COLO668 (cell line): Measurements from ENCODE around the gene NPIPB8.
"Not testable (repeated sequence)": the region's sequence is repeated elsewhere in the genome, so short reads cannot be mapped to it uniquely, and the experiment has no call there.

Source experiments
- DNase-seq: peaks from one replicate; lab custom pipeline; 2025; ENCODE audit not compliant: unreplicated experiment; lab: John Stamatoyannopoulos, UW

NPIPB8 gene

DNA sequence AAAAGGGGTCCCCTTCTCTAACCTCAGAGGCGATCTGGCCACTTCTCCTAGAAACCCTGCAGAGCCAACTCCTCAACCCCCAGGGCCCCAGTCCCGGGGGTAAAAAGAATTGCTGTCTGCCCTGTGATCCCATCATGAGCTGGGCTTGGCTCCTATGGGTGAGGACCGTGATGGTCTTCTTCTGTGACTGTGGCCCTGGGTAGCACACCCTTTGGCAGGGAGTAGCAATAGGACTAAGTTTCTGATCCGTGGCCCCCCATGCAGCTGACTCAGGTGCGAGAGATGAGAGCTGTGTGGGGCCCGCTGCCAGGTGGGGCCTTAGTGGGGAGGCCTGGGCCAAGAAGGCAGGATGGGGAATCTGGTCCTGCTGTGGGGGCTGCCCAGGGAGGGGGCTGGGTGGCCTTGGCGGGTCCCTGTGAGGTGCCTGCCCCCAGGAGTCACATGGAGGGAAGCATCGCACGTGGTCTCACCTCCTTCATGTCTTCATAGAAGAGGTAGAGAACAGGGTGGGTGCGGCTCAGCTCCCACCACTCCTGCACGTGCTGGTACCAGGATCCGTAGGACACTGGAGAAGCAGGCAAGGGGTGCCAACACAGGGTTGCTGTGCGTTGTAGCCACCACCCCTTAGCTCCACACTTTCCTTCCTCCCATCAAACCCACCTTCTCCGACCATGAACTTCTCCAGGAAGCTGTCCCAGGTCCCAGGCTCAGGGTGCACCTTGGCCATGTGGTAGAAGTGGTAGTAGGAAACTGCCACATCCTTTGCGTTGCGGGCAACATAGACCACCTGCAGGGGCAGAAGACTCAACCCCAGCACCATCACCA is 31.4 kb upstream of the NPIPB8 start:
- DNase-seq: no peak

DNA sequence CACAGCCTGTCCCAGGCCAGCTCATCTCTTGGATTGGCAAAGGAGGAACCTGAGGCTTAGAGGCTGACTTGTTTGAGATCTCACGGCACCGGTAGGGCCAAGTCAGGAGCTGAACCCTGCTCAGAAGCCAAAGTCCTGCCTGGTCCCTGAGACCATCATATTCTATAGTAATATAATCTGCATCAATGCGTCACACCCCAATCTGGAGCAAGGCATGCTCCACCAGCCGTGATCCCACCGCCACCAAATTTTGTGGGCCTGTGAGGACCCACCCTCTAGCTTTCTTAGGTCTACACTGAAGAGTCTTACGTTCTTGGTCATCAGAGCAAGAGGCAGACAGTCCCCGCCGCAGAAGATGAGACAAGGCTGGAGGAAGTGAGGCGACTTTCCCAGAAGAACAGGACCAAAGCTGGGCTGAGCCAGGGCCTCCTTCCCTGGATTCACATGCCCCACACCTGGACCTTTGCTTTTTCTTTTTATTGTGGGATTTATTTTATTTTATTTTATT is 30.7 kb upstream of the NPIPB8 start:
- DNase-seq: no peak

- not testable (repeated sequence) for DNase-seq
These were observed 30.0 kb upstream of the NPIPB8 start for GRCh38 chr16:28607681-28608495.

GRCh38 chr16:28608496-28608808 is 29.4 kb upstream of the NPIPB8 start:
- DNase-seq: not testable (repeated sequence)

DNA sequence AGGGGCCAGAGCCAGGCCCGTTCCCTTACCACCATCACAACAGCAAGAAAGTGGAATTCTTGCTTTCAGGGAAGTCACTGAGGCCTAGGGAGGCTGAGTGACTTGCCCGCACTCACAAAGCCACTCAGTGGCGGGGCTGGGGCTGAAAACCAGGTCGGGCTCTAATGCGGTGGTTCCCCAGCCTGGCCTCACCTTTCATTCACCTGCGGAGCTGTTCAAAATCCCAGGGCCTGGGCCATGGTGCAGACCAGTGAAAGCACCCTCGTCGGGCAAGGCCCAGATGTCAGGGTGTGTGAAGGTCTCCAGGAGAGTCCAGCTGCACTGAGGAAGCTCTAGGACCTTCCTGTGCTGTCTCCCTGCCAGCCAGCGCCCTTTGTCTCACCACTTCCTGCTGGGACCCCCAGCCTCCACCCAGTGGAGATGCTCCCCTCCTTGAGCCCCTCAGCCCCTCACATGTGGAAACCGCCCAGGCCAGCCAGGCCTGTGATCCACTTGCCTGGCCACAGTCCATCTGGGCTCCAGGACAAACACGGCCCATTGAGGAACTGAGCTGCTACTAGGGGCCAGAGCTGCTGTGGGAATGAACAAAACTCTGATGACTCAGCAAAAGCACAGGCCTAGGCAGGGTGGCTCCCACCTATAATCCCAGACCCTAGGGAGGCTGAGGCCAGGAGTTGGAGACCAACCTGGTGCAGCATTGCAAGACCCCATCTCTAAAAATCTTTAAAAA is 28.8 kb upstream of the NPIPB8 start:
- not testable (repeated sequence) for DNase-seq

GRCh38 chr16:28609631-28610594 is 28.0 kb upstream of the NPIPB8 start, which contains the start of gene SULT1A1:
TSS of gene SULT1A1 (minus strand) at chr16:28610044. CDS start at chr16:28608855, 1,189 bp downstream.
- no peak for DNase-seq

DNA sequence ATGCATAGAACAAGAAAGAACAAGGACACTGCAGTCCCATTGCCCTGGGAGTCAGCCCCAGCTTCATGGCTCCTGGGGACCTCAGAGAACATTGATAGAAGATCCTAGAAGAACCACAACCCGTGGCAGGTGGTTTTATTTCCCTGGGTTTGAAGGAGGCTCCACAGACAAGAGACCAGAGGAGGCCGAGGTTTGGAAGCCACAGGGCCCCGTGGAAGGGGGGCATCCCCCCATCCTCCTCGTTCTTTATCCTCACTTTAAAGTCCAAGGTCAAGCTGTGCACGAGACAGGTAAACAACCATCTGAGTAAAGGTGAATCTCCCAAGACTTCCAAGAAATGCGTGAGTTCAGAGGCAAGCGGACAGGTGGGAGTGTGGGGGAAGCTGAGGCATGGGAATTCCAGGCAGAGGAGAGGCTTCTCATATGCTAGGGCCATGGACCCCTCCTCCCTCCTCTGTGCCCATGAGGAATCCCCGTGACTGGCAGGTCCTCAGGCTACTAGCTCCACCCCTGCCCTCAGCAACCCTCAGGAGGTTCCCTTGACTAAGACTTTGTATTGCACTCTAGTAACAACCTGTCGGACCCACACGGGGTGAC is 27.2 kb upstream of the NPIPB8 start:
- no peak for DNase-seq

GRCh38 chr16:28612359-28613280 is 25.2 kb upstream of the NPIPB8 start:
- DNase-seq: not testable (repeated sequence)

DNA sequence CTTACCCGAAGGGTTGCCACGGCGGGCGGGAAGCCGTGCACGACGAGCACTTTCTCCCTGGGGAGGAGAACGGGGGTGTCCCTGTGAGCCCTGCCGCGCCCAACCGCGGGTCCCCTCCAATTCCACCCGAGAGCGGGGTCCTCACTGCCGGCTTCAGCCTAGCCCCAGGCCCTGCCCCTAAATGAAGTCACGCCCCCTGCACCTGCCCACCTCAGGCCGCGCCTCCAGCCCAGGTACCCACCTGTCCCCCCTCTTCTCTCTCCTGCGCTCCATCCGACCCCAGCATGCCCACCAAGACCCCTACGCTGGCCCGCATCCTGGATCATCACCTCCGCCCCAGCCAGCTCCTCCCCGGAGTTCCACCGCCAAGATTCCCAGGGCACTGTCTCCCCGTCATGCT is 24.0 kb upstream of the NPIPB8 start:
- not testable (repeated sequence) for DNase-seq

DNA sequence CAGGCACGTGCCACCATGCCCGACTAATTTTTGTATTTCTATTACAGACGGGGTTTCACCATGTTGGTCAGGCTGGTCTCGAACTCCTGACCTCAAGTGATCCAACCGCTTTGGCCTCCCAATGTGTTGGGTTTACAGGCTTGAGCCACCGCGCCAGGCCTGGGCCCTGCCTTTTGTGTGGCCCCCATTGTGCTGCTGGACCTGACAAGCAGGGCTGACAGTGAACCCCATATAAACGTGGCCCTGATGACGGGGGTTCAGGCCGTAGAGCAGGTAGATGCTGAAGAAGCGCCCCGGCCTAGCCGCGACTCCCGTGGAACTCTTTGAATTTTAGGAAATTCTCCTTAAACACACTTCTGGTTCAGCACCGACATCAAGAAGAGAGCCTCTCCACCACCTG is 23.3 kb upstream of the NPIPB8 start:
- not testable (repeated sequence) for DNase-seq

DNA sequence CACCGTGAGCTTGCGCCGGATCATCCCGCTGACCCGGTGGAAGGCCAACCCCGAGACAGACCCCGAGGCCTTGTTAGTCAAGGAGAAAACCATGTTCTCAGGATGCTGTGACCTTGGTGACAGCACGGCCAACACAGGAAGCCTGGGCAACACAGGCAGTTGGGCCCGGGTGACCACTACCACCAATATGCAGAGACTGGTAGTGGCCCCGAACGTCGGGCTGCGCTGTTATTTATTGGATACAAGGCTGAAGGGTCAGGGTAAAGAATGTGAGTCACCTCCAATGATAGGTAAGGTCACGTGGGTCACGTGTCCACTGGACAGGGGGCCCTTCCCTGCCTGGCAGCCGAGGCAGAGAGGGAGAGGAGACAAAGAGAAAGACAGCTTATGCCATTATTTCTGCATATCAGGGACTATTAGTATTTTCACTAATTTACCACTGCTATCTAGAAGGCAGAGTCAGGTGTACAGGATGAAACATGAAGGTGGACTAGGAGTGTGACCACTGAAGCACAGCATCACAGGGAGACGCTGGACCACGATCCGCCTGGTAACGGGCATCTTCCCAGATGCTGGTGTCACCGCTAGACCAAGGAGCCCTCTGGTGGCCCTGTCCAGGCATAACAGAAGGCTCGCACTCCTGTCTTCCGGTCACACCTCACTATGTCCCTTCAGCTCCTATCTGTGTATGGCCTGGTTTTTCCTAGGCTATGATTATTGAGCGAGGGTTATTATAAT is 22.2 kb upstream of the NPIPB8 start:
- peak; percentile 31 for DNase-seq

DNA sequence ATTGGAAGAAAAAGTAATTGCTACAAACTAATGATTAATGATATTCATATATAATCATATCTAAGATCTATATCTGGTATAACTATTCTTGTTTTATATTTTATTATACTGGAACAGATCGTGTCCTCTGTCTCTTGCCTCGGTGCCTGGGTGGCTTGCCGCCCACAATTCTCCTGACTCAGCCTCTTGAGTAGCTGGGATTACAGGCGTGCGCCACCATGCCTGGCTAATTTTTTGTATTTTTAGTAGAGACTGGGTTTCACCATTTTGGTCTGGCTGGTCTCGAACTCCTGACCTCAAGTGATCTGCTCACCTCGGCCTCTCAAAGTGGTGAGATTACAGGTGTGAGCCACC is 21.7 kb upstream of the NPIPB8 start:
- DNase-seq: not testable (repeated sequence)

DNA sequence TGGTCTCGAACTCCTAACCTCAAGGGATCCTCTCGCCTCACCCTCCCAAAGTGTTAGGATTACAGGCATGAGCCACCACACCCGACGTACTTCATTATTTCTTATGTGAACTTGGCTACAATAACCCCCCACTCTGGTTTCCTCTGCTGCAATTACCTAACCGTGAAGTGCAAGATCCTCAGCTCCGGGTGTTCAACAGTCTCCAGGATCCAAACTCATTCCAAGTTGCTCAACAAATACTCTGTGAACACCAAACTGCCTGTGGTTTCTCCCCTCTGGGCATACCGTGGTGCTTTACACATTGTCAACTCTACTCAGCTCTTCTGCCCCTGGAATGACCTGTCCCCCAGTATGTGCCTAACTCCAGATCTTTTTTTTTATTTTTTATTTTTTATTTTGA is 21.2 kb upstream of the NPIPB8 start:
- no peak for DNase-seq

GRCh38 chr16:28617874-28618273 is 20.0 kb upstream of the NPIPB8 start:
- no peak for DNase-seq

DNA sequence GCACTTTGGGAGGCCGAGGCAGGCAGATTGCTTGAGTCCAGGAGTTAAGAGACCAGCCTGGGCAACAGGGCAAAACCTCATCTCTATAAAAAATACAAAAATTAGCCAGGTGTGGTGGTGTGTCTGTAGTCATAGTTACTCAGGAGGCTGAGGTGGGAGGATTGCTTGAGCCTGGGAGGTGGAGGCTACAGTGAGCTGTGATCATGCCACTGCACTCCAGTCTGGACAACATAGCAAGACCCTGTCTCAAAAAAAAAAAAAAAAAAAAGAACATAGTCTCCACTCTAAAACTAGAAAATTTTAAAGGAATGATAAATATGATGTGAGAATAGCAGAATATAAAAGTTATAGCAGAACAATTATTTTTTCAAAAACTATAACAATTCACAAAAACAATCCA is 17.5 kb upstream of the NPIPB8 start:
- DNase-seq: not testable (repeated sequence)

GRCh38 chr16:28621481-28622155 is 16.2 kb upstream of the NPIPB8 start:
- DNase-seq: no peak

- DNase-seq: not testable (repeated sequence)
These were observed 15.2 kb upstream of the NPIPB8 start for GRCh38 chr16:28622532-28623171.
